GM08714 (cell line): Measurements from ENCODE around the gene KRTAP10-9.
"Not testable (repeated sequence)": the region's sequence is repeated elsewhere in the genome, so short reads cannot be mapped to it uniquely, and the experiment has no call there.

Experiments used
- H3K4me3 ChIP-seq: fragments of 200-500 bp; sonication (Bioruptor generic); 2 replicates; pipeline ENCODE4 v1.5.1; 2014; ENCODE audit warnings: mild to moderate bottlenecking, low read length, inconsistent platforms
- ZNF274 ChIP-seq: IDR thresholded peaks from 2 replicates; pipeline ENCODE4 v1.6.1; 2012; ENCODE audit warnings: mild to moderate bottlenecking, low read depth, low read length

Gene KRTAP10-9

GRCh38 chr21:44592446-44593311 lies 34.2 kb upstream of the KRTAP10-9 start, which contains the start of gene KRTAP10-6:
Gene KRTAP10-6 (minus strand): TSS chr21:44592505. CDS start chr21:44592484, 21 bp downstream.
- H3K4me3 ChIP-seq: no peak within 1 kb of the TSS
- TF ChIP-seq ZNF274: no peak

- no peak overlapping the region for H3K4me3 ChIP-seq
- TF ChIP-seq ZNF274: no peak
These were observed 33.1 kb upstream of the KRTAP10-9 start for GRCh38 chr21:44593598-44594405.

GRCh38 chr21:44594406-44594916 lies 32.4 kb upstream of the KRTAP10-9 start:
- H3K4me3 ChIP-seq: no peak overlapping the region
- TF ChIP-seq ZNF274: no peak

- H3K4me3 ChIP-seq: no peak overlapping the region
- TF ChIP-seq ZNF274: no peak
These were observed 31.4 kb upstream of the KRTAP10-9 start for GRCh38 chr21:44595524-44595923.

- no peak for TF ChIP-seq ZNF274
- no peak overlapping the region for H3K4me3 ChIP-seq
These were observed 30.7 kb upstream of the KRTAP10-9 start for GRCh38 chr21:44596068-44596725.

GRCh38 chr21:44598061-44598460 lies 28.8 kb upstream of the KRTAP10-9 start:
- H3K4me3 ChIP-seq: no peak overlapping the region
- TF ChIP-seq ZNF274: no peak

GRCh38 chr21:44599264-44600029 lies 27.4 kb upstream of the KRTAP10-9 start:
- H3K4me3 ChIP-seq: no peak overlapping the region
- TF ChIP-seq ZNF274: no peak

GRCh38 chr21:44600118-44600978 lies 26.5 kb upstream of the KRTAP10-9 start, which contains the start of gene KRTAP10-7:
Gene KRTAP10-7 (plus strand): TSS chr21:44600597. CDS start chr21:44600622, 25 bp downstream.
- H3K4me3 ChIP-seq: not testable (repeated sequence)

GRCh38 chr21:44601091-44601490 lies 25.8 kb upstream of the KRTAP10-9 start:
- H3K4me3 ChIP-seq: not testable (repeated sequence)

GRCh38 chr21:44601596-44602462 lies 25.1 kb upstream of the KRTAP10-9 start:
- H3K4me3 ChIP-seq: no peak overlapping the region
- no peak for TF ChIP-seq ZNF274

- no peak for TF ChIP-seq ZNF274
- H3K4me3 ChIP-seq: no peak overlapping the region
These were observed 24.4 kb upstream of the KRTAP10-9 start for GRCh38 chr21:44602463-44602850.

GRCh38 chr21:44603109-44603875 lies 23.6 kb upstream of the KRTAP10-9 start:
- H3K4me3 ChIP-seq: no peak overlapping the region
- no peak for TF ChIP-seq ZNF274
